Measurements from ENCODE around the gene HLA-DRA.
"Not testable (repeated sequence)": the region's sequence is repeated elsewhere in the genome, so short reads cannot be mapped to it uniquely, and the experiment has no call there.

The HLA-DRA gene

DNA sequence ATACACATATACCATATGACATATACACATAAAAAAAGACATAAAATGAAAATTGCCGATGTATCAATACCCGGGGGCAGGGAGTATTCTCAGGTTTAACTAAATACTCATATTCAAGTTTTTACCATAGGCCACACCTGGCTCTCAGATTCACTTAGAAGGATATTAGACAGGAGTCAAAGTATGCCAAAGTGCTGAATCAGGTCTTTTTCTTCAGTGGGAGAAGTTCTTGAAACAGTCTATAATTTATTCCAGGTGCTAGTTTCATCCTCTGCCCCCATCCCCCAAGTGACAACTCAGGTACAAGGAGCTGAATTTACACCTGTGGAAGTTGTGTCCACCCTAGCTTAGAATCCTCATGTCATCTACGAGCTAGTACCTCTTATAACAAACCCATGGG, 8.5 kb upstream of the HLA-DRA start:
- no peak for DNase-seq (ENCODE audit: low read depth, low spot score)

- DNase-seq (ENCODE audit: low read depth, low spot score) = no peak
Measured at GRCh38 chr6:32432050-32432450, 7.6 kb upstream of the HLA-DRA start.

GRCh38 chr6:32433950-32434349, 5.7 kb upstream of the HLA-DRA start:
- not testable (repeated sequence) for DNase-seq (ENCODE audit: low read depth, low spot score)

- DNase-seq (ENCODE audit: low read depth, low spot score) = no peak
Measured at GRCh38 chr6:32436186-32436585, 3.5 kb upstream of the HLA-DRA start.

DNA sequence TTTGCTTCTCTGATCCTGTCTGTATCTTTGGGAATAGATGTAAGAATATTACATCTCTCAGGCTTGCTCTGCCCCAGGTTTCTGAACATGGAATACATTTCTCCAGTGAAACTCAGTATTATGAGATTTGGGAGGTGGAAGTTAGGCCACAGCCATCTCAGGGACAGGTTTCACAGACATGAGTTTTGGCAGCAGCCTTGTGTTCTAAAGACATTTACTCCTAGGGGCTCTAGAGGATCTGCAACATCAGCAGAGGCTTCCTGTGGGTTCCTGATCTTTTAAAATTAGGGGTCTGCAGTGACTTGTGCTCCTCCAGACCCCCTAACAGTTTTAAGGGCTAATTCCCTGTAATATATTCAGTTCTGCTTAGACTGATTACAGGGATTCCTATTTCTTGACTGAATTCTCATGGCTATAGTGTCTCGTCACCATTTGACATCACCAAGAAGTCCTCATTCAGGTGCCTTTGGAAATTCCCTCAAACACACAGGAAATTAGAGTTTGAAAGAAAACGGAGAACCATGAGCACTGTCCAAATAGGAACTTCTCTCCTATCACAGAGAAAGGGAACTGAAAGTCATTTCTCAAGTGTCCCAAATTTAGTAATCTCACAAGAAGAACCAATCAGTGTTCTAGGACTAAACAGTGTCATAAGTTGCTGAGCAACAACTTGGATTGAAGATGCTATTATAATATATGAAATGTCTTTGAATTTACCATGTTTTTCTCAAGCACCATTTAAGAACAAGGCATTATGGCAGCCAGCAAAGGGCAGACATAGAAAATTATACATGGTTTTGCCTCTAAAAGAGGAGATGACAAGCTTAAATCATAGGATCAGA, 2.5 kb upstream of the HLA-DRA start:
- DNase-seq (ENCODE audit: low read depth, low spot score) = no peak

GRCh38 chr6:32439139-32439538, 548 bp upstream of the HLA-DRA start:
- DNase-seq (ENCODE audit: low read depth, low spot score) = no peak

DNA sequence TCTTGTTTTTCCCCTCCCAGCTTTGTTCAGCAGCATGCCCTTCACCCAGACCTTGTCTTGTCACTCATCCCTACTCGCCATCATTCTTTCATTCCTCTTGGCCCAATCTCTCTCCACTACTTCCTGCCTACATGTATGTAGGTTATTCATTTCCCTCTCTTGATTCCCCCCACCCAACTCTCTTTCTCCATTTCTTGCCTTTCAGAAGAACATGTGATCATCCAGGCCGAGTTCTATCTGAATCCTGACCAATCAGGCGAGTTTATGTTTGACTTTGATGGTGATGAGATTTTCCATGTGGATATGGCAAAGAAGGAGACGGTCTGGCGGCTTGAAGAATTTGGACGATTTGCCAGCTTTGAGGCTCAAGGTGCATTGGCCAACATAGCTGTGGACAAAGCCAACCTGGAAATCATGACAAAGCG, 2.6 kb downstream of the HLA-DRA start:
- no peak for DNase-seq (ENCODE audit: low read depth, low spot score)

DNA sequence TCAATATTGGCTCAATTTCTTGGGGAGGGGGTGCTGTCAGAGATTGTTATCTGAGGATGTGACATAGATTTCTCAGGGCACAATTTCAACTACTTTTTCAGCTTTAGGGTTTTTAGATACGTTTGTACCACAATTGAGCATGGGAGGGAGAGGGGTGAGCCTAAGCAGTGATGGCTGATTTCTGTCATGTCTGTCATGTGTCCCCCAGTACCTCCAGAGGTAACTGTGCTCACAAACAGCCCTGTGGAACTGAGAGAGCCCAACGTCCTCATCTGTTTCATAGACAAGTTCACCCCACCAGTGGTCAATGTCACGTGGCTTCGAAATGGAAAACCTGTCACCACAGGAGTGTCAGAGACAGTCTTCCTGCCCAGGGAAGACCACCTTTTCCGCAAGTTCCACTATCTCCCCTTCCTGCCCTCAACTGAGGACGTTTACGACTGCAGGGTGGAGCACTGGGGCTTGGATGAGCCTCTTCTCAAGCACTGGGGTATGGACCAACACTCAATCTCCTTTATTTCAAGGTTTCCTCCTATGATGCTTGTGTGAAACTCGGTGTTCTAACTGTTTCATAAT, 3.4 kb downstream of the HLA-DRA start:
- no peak for DNase-seq (ENCODE audit: low read depth, low spot score)

DNA sequence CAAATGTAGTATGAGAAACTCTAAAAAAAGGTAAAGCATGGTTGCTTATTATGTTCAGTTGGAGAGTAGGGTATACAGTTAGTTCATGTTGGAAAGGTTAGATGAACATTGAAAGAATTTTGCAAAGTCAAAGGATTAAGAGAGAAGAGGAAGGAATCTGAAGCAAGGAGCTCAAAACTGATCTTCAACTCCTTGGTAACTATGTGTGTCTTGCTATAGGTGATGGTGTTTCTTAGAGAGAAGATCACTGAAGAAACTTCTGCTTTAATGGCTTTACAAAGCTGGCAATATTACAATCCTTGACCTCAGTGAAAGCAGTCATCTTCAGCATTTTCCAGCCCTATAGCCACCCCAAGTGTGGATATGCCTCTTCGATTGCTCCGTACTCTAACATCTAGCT, 4.7 kb downstream of the HLA-DRA start:
- DNase-seq (ENCODE audit: low read depth, low spot score) = no peak

- DNase-seq (ENCODE audit: low read depth, low spot score) = no peak
Measured at GRCh38 chr6:32445321-32445854, 5.7 kb downstream of the HLA-DRA start.

- DNase-seq (ENCODE audit: low read depth, low spot score) = no peak
Measured at GRCh38 chr6:32447932-32448331, 8.2 kb downstream of the HLA-DRA start.

- DNase-seq (ENCODE audit: low read depth, low spot score) = no peak
Measured at GRCh38 chr6:32449088-32449736, 9.5 kb downstream of the HLA-DRA start.

GRCh38 chr6:32457054-32457453, 17.4 kb downstream of the HLA-DRA start:
- no peak for DNase-seq (ENCODE audit: low read depth, low spot score)

DNA sequence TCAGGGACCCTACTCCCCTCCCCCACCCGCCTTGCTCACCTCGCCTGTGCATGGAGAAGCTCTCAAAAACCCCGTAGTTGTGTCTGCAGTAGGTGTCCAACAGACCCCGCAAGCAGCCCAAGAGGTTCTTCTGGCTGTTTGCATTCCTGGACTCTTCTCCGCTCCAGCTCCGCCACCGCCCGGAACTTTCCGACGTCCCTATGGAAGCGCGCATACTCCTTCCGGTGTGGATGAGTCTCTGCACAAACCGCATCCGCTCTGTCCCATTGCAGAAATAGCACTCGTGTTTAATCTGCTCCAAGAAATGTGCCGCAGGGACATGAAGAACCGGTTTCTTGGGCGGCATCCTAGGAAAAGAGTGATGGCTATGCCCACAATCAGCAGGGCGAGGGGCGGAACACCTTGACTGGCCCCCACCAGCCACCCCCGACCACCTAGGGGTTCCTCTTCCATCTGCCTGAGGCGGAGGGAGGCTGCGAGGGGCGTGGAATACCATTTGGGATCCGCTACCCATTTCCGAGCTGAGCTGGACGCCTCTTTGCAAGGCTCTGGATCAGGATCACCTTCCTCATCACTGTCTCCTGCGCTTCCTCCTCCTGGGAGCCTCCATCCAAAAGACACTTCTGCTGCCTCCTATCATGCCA, 20.2 kb downstream of the HLA-DRA start:
- no peak for DNase-seq (ENCODE audit: low read depth, low spot score)

DNA sequence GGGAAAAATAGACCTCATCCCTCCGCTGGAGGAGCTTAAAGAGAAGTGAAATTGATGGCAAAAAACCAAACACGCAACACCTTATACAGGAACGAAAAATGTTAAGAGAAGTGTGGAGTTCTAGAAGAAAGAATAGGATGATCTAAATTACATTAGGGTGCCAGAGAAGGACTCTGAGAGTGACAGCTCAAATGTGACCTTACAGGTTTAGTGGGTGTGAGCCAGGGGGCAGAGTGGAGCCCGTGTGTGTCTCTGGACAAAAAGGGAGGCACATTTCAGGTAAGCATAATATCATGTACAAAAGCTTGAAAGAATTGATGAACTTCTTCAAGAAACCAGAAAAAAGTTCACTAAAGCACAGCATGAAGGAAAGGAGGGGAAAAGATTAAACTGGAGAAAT, 20.8 kb downstream of the HLA-DRA start:
- no peak for DNase-seq (ENCODE audit: low read depth, low spot score)

DNA sequence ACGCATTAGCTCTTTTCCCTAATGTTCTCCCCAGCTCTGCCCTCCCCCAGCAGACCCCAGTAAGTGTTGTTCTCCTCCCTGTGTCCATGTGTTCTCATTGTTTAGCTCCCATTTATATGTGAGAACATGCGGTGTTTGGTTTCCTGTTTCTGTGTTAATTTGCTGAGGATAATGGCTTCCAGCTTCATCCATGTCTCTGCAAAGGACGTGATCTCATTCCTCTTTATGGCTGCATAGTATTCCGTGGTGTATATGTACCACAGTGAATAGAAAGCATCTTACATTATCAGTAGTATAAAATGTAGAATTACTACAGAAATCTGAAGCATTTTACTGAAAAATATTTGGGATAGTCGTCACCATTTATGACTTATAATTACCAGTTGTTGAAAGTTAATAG, 21.8 kb downstream of the HLA-DRA start:
- no peak for DNase-seq (ENCODE audit: low read depth, low spot score)

DNA sequence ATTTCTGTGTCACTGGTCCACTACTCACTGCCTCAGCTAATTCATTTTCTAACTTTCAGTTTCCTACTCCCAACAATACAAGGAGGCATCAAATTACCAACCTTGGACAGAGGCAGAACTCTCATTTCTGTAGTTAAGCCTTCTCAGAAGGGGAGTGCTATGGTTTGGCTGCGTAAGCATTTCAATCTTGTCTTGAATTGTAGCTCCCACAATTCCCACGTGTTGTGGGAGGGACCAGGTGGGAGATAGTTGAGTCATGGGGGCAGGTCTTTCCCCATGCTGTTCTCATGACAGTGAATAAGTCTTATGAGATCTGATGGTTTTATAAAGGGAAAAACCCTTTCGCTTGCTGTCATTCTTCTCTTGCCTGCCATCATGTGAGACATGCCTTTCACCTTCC, 22.9 kb downstream of the HLA-DRA start:
- DNase-seq (ENCODE audit: low read depth, low spot score) = no peak

DNA sequence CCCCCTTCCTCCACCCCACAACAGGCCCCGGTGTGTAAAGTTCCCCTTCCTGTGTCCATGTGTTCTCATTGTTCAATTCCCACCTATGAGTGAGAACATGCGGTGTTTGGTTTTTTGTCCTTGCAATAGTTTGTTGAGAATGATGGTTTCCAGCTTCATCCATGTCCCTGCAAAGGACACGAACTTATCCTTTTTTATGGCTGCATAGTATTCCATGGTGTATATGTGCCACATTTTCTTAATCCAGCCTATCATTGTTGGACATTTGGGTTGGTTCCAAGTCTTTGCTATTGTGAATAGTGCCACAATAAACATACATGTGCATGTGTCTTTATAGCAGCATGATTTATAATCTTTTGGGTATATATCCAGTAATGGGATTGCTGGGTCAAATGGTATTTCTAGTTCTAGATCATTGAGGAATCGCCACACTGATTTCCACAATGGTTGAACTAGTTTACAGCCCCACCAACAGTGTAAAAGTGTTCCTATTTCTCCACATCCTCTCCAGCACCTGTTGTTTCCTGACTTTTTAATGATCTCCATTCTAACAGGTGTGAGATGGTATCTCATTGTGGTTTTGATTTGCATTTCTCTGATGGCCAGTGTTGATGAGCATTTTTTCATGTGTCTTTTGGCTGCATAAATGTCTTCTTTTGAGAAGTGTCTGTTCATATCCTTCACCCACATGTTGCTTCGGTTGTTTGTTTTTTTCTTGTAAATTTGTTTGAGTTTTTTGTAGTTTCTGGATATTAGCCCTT, 28.2 kb downstream of the HLA-DRA start:
- not testable (repeated sequence) for DNase-seq (ENCODE audit: low read depth, low spot score)

DNA sequence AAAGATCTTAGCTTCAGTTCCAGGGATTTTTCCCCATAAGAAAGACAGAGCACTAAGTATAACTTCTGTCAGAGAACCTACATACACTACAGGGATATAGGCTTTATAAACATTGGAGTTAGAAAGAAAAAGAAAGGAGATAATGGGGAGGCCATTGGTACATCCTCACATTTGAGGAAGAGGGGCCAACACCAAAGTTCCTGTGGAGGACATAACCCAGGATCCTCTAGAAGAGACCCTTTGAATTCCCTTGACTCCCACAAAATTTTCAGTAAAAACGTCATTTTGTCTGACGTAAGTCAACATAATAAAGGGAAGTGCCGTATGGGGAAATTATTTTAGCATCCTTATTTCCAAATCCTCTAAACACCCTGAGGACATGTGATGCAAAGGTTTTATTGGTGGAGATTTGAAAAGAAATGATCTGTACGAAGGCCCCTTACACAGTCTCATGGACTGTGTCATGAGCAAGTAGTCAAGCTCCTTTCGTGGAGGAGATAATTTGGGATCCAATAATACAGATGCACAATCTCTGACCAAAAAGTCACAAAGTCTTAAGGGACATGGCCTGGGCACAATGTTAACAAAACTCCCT, 33.2 kb downstream of the HLA-DRA start:
- DNase-seq (ENCODE audit: low read depth, low spot score) = no peak

DNA sequence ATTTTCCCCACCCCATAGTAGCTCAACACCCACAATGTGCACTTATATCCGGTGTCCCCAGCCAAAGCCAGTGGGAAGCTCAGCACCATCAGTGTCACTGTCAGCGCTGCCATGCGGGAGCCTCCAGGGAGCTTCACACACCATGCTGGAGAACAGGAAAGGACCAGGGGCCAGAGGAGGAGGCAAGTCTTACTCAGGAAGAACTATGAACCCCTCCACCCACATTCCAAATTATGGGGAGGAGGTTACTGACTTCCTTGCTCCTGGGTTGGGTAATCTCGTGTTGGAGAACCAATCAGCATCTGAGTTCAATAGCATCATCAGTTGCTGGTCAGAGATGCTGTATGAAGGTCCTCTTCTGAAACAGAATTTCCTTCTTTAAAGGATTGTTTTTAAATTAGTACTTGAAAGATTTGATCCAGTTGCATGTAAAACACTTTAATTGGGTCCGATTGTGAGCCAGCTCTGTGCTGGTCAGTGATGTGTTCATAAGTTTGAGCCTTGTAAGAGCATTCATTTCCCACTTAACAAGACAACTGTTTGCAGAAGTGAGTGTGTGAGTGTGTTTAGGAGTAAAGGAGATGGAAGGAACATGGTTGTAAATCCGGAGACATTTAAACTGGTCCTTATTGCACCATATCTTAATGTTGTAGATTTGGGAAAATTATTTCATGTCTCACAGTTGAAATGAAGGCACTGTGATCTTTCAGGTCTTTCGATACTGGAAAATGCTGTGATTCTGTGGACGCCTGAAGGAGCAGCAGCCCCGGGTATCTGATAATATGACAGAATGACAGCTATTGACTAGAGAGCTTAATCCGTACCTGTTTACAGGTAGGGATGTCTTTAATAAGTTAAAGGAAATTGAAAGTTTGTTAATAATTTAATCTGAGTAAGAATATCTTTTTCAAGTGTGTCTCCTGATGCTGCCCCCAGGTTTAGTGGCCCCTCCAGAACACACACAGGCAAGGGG, 34.0 kb downstream of the HLA-DRA start:
- not testable (repeated sequence) for DNase-seq (ENCODE audit: low read depth, low spot score)
